Psoas muscle (tissue), 8 donors: ENCODE results near the gene LSS. TPM values are rescaled to one million over a fixed set of nuclear protein-coding genes. Genes with fewer than 3 reads are reported as not detected.

Source experiments
- ATAC-seq, 4 donors: fragments of 200-7000 bp; cut with Tn5 transposase; one replicate each; pipeline ENCODE4 v1.9.1; 2020; ENCODE audit warnings: moderate library complexity in 3 of 4, mild to moderate bottlenecking in 2 of 4
- DNase-seq, 2 donors: peaks; one replicate each; pipeline ENCODE4 v3.0.0-alpha.2; 2020
- H3K27ac ChIP-seq: fragments of 200-600 bp; one replicate; pipeline ENCODE4 v1.8.0; 2022
- H3K27me3 ChIP-seq, 3 donors: fragments of 200-600 bp in 1 of 3; one replicate each; pipeline versions ENCODE4 v1.6.1 to v1.8.0; 2013 to 2022; ENCODE audit warnings: low read length in 2 of 3, mild to moderate bottlenecking in 2 of 3, moderate library complexity in 1 of 3; ENCODE audit not compliant: insufficient read depth in 3 of 3
- H3K36me3 ChIP-seq, 2 donors: fragments of 200-600 bp in 1 of 2; one replicate each; pipeline versions ENCODE4 v1.6.1 to v1.8.0; 2013 to 2022; ENCODE audit warnings: low read depth in 1 of 2, mild to moderate bottlenecking in 1 of 2, moderate library complexity in 1 of 2; ENCODE audit not compliant: insufficient read depth in 1 of 2
- H3K4me1 ChIP-seq: fragments of 200-600 bp; one replicate; pipeline ENCODE4 v1.8.0; 2022
- H3K4me3 ChIP-seq: fragments of 200-600 bp; one replicate; pipeline ENCODE4 v1.8.0; 2022; ENCODE audit warnings: mild to moderate bottlenecking
- H3K9me3 ChIP-seq: fragments of 200-600 bp; one replicate; pipeline ENCODE4 v1.8.0; 2022
- WGBS, 3 donors: extraction: QIAGEN DNeasy Blood & Tissue Kit; methylation state at CpG; one replicate each; pipeline versions ENCODE4 v1.1.6 to v1.1.7; 2013; 5-methylcytosine and 5-hydroxymethylcytosine counted together
- intact Hi-C, 2 donors: fragments of 100-400 bp; cut with DNase I; formaldehyde crosslinking; loops; one replicate each; pipeline versions ENCODE4 v1.11.0 to v1.14.2; 2022
- long read RNA-seq, 2 donors: library from polyadenylated mRNA; unstranded; transcript quantifications; one replicate each; pipeline ENCODE4 v2.0.0, GENCODE V29; 2021
- polyA plus RNA-seq, 3 donors: library from polyadenylated mRNA; stranded (reverse); fragments of 200-250 nt; gene quantifications; one replicate each; pipeline ENCODE4 v1.2.3, GENCODE V29; 2013
- total RNA-seq, 4 donors: library from RNA; stranded (reverse); fragmentation: NEBNext Ultra II Directional in 2 of 4; extraction: Animal tissue kit (Norgen Biotek cat#: 25700) in 2 of 4; gene quantifications; one replicate each; pipeline versions ENCODE4 v1.2.1 to v1.2.4, GENCODE V29; 2021 to 2023
- TF ChIP-seq, protein P1 (sequence below): fragments of 200-600 bp; IDR thresholded peaks from one replicate; pipeline ENCODE4 v1.8.0; 2022; ENCODE audit warnings: antibody characterized with exemption
- donor health status: healthy with polysubstance abuse.
- donor health status: DM: no; HTN: no; CAD: no; lungs with moderate emphysema.
- donor health status: Bipolar disorder and iron deficiency.
- donor health status: healthy.
- donor health status: DM: yes; HTN: yes; CAD: no.
- donor health status: DM: no; HTN: no; CAD: no.
- donor health status: DM: no; HTN: no; CAD: no.
- donor health status: DM: yes; HTN: yes; CAD: no.

LSS gene
- total RNA-seq: 10 to 100 TPM; 24.8 to 31.5 (median 30.4) TPM
- polyA plus RNA-seq: 10 to 100 TPM; 10.7 to 19.3 (median 14.4) TPM
- long read RNA-seq, donor 1, full-length matches to known transcripts: 3 of 44 reads
- long read RNA-seq, donor 1, partial matches to known transcripts: 31 of 44 reads
- long read RNA-seq, donor 1, other reads (novel, unspliced or antisense): 10 of 44 reads
- long read RNA-seq, donor 2, full-length matches to known transcripts: 12 of 82 reads
- long read RNA-seq, donor 2, partial matches to known transcripts: 60 of 82 reads
- long read RNA-seq, donor 2, other reads (novel, unspliced or antisense): 10 of 82 reads

DNA sequence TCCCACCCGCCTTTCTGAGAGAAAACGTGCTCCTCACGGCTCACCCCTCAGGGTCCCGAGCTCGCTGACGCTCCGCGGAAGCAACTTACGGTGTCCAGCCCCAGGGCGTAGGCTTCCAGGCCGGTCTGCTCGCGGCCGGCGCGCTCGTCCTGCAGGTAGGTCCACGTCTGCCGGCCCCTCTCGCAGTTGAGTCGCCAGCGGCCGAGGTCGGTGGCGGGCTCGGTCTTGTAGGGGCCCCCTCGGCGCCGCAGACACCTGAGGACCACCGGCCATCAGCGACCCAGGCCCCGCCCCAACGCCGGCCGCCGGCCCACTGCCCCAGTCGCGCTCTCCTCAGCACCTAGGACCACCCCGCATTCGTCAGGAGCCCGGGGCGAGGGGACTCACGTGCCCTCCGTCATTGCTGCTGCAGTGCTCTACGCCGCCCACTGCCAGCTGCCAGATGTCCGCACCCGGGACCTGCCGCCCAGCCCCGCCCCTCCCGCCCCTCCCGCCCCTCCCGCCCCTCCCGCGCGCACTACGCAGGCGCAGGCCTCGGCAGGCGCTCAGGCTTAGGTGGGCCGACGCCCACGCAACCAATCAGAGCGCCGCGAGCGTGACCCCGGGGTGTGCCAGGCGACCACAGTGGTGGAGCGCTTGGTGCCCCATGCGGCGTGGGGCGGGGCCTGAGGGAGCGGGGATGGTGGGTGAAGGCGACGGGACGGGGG is at the start of gene LSS:
TSS of gene LSS (minus strand) at position 430 of the 707 bp plus-strand sequence. CDS start at position 401, 29 bp downstream.
- peak within 1 kb of the TSS; percentile 99 for H3K4me3 ChIP-seq
- intact Hi-C loops: loop anchor here in 1 of 2 donors (5.0 to 10.0 kb wide), 4 partner anchors 41 to 256 kb away; no protein-coding TSS in a partner anchor
- peaks cover 0 to 29% of the 10 kb centered on the region in 2 donors for H3K36me3 ChIP-seq
- peak; percentile 92 to 95 (median 94) for ATAC-seq
- peaks cover 26% of the 10 kb centered on the region for H3K4me1 ChIP-seq
- TF ChIP-seq, protein P1, sequence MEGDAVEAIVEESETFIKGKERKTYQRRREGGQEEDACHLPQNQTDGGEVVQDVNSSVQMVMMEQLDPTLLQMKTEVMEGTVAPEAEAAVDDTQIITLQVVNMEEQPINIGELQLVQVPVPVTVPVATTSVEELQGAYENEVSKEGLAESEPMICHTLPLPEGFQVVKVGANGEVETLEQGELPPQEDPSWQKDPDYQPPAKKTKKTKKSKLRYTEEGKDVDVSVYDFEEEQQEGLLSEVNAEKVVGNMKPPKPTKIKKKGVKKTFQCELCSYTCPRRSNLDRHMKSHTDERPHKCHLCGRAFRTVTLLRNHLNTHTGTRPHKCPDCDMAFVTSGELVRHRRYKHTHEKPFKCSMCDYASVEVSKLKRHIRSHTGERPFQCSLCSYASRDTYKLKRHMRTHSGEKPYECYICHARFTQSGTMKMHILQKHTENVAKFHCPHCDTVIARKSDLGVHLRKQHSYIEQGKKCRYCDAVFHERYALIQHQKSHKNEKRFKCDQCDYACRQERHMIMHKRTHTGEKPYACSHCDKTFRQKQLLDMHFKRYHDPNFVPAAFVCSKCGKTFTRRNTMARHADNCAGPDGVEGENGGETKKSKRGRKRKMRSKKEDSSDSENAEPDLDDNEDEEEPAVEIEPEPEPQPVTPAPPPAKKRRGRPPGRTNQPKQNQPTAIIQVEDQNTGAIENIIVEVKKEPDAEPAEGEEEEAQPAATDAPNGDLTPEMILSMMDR: no peak
- WGBS, 3 donors: 0 to 1% (median 0%) methylated on average over 54 to 77 of the region's 77 CpGs
- no peaks in the 10 kb centered on the region for H3K9me3 ChIP-seq
- H3K27ac ChIP-seq: peak within 1 kb of the TSS; percentile 89
- no peaks in the 10 kb centered on the region for H3K27me3 ChIP-seq
- DNase-seq: peak; percentile 99 to 100

DNA sequence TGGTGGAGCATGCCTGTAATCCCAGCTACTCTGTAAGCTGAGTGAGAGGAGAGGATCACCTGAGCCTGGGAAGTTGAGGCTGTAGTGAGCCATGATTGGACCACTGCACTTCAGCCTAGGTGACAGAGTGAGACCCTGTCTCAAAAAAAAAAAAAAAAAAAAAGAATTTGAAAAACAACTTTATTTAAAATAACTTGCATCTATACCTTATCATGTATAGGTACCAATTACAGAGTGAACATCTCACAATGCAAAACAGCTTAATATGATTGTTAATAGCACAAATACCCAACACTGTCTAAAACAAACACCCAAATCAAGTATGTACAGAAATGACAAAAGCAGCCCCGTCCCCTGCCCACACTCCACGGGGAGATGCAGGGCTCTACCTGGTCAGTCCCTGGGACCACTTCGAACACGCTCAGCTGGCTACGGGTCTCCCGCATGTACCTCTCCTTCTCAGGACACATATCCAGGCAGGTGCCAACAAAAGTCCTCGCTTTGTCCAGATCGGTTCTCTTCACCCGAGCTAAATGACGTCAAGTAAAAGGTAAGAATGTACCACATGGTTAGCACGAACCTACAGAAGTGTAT is 46.3 kb upstream of the LSS start:
- DNase-seq: no peak
- intact Hi-C loops: loop anchor here (5.0 to 10.0 kb wide), 2 partner anchors 38 to 220 kb away; no protein-coding TSS in a partner anchor
- Histone ChIP-seq H3K4me3 (no peak overlapping the region), H3K4me1 (no peaks in the 10 kb centered on the region), H3K27ac (no peak overlapping the region), H3K9me3 (no peaks in the 10 kb centered on the region), H3K36me3 (peaks cover 13 to 100% of the 10 kb centered on the region in 2 donors), H3K27me3 (no peaks in the 10 kb centered on the region)
- WGBS, 3 donors: 92 to 93% (median 92%) methylated on average over 11 of the region's 11 CpGs
- ATAC-seq: no peak
- TF ChIP-seq, protein P1: no peak

DNA sequence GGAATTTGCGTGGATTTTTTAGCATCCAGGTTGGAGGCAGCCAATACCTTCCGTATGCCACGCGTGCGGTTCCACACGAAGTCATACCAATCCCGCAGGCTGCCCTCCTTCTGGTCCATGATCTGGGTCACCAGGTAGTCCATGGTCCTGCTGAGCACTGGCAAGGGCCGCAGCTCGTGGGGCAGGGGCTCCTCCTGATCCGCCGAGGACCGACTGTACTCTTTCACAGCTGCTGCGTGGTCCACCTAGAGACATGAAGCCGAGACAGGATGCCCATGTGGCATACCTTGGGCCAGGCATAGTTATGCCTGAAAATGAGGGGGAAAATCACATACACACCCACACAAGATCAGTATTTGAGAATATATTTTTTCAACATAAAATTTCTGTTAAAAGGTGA is 44.8 kb upstream of the LSS start:
- Histone ChIP-seq H3K36me3 (peaks cover 14 to 100% of the 10 kb centered on the region in 2 donors), H3K27me3 (no peaks in the 10 kb centered on the region), H3K27ac (no peak overlapping the region), H3K4me1 (no peaks in the 10 kb centered on the region), H3K4me3 (no peak overlapping the region), H3K9me3 (no peaks in the 10 kb centered on the region)
- 93 to 94% (median 94%) methylated on average over 14 of the region's 14 CpGs for WGBS, 3 donors
- DNase-seq (no peak), ATAC-seq (no peak)
- intact Hi-C loops: loop anchor here (5.0 to 10.0 kb wide), 2 partner anchors 36 to 221 kb away; no protein-coding TSS in a partner anchor
- TF ChIP-seq, protein P1: no peak

DNA sequence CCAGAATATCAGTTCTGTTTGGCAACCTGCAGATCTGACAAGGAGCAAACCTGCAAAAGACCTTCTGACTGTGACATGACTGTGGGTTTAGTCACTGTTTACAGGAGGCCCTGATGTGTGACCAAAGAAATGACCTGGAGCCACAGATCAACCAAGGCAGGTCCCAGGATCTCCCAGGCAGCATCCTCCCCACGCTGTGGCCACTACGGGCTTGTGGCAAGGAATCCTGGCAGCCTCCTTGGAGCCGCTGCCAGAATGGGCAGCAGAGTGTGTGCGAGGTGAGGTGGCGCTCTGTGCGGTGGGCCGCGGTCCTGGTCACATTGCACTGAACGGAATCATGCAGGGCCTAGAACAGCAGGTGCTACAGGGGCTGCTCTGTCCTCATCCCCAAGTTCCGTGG is 40.9 kb upstream of the LSS start:
- ATAC-seq (no peak), DNase-seq (no peak)
- TF ChIP-seq, protein P1: no peak
- no peaks in the 10 kb centered on the region for H3K9me3 ChIP-seq
- H3K27me3 ChIP-seq: no peaks in the 10 kb centered on the region
- intact Hi-C loops: no loop called here
- peaks cover 27 to 100% of the 10 kb centered on the region in 2 donors for H3K36me3 ChIP-seq
- 91 to 95% (median 94%) methylated on average over 10 of the region's 10 CpGs for WGBS, 3 donors
- H3K27ac ChIP-seq: no peak overlapping the region
- no peak overlapping the region for H3K4me3 ChIP-seq
- H3K4me1 ChIP-seq: no peaks in the 10 kb centered on the region
